WERI-Rb-1 (cell line): ENCODE measurements around the gene OR8S1.
"Not testable (repeated sequence)": the region's sequence is repeated elsewhere in the genome, so short reads cannot be mapped to it uniquely, and the experiment has no call there.

Source experiments
- DNase-seq: peaks from one replicate; pipeline ENCODE4 v3.0.0-alpha.2; 2020
- H3K27ac ChIP-seq: fragments of 250-450 bp; sonication (Bioruptor Pico); 2 replicates; pipeline ENCODE4 v1.5.1; 2020; ENCODE audit warnings: mild to moderate bottlenecking, moderate library complexity
- H3K27me3 ChIP-seq: fragments of 250-450 bp; sonication (Bioruptor Pico); 2 replicates; pipeline ENCODE4 v1.5.1; 2021; ENCODE audit warnings: mild to moderate bottlenecking, low read depth, moderate library complexity; ENCODE audit not compliant: insufficient read depth, severe bottlenecking
- H3K36me3 ChIP-seq: fragments of 250-450 bp; sonication (Bioruptor Pico); 2 replicates; pipeline ENCODE4 v1.5.1; 2020; ENCODE audit warnings: mild to moderate bottlenecking, moderate library complexity
- H3K4me3 ChIP-seq: 2 replicates; pipeline ENCODE4 v1.5.1; 2011; ENCODE audit warnings: low read depth, mild to moderate bottlenecking, control low read depth, low read length
- H3K9me3 ChIP-seq: fragments of 250-450 bp; sonication (Bioruptor Pico); 2 replicates; pipeline ENCODE4 v1.5.1; 2021; ENCODE audit warnings: mild to moderate bottlenecking, moderate library complexity; ENCODE audit not compliant: severe bottlenecking
- CTCF ChIP-seq: IDR thresholded peaks from 2 replicates; pipeline ENCODE4 v1.5.1; 2011; ENCODE audit warnings: low read depth, mild to moderate bottlenecking, control low read depth, inconsistent platforms, low read length

OR8S1 gene

GRCh38 chr12:48489012-48489411 lies 36.4 kb upstream of the OR8S1 start:
- no peak for TF ChIP-seq CTCF
- DNase-seq = no peak
- H3K27ac ChIP-seq = no peak overlapping the region

DNA sequence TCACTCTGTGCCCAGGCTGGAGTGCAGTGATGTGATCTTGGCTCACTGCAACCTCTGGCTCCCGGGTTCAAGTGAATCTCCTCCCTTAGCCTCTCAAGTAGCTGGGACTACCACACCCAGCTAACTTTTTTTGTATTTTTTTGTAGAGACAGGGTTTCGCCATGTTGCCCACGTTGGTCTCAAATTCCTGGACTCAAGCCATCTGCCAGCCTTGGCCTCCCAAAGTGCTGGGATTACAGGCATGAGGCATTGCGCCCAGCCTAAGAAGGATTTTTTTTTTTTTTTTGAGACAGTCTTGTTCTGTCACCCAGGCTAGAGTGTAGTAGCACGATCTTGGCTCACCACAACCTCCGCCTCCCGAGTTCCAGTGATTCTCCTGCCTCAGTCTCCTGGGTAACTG lies 36.0 kb upstream of the OR8S1 start:
- DNase-seq, H3K9me3 ChIP-seq, H3K27ac ChIP-seq, H3K36me3 ChIP-seq, H3K4me3 ChIP-seq: not testable (repeated sequence)
- H3K27me3 ChIP-seq = peaks cover 66% of the 10 kb centered on the region

More at GRCh38 chr12:48489012-48489411, 36.4 kb upstream of the OR8S1 start:
- H3K27me3 ChIP-seq = peaks cover 69% of the 10 kb centered on the region
- no peaks in the 10 kb centered on the region for H3K36me3 ChIP-seq
- H3K9me3 ChIP-seq = no peaks in the 10 kb centered on the region
- no peak overlapping the region for H3K4me3 ChIP-seq

GRCh38 chr12:48500281-48500680 lies 25.2 kb upstream of the OR8S1 start:
- not testable (repeated sequence) for H3K27ac ChIP-seq, H3K4me3 ChIP-seq, H3K36me3 ChIP-seq, H3K9me3 ChIP-seq, DNase-seq
- peaks cover 31% of the 10 kb centered on the region for H3K27me3 ChIP-seq

DNA sequence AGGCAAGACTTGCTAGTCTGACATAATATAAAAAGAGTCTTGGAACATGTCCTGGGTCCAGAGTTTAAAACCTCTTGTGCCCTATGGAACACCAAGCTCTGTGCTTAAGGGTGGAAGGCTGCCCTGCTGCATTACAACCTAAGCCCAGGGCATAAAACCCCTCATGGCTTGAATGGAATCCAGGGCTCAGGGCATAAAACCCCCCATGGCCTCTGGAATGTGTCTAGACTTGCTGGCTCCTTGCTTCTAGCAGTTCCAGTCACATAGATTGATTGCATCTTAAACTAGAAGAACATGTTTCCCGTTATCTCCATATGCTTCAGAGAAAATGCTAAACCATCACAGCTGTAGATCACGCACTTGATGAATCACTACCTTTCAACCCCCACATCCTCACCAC lies 18.6 kb upstream of the OR8S1 start:
- not testable (repeated sequence) for H3K4me3 ChIP-seq, H3K36me3 ChIP-seq, H3K27ac ChIP-seq, H3K9me3 ChIP-seq, DNase-seq
- peaks cover 42% of the 10 kb centered on the region for H3K27me3 ChIP-seq

DNA sequence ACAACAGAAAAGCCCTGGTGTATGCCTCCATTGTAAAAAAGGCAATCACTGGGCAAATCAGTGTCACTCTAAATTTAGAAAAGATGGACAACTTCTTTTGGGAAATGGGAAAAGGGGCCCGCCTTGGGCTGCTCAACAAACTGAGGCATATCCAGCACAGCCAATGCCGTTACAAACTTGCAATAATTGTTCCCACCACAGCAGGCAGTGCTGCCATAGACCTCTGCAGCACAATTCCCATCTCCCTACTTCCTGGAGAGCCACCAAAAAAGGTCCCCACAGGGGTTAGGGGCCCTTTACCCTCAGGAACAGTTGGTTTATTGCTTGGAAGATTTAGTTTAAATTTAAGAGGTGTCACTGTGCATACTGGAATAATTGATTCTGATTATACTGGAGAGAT lies 16.4 kb upstream of the OR8S1 start:
- Histone ChIP-seq H3K4me3 (no peak overlapping the region), H3K9me3 (no peaks in the 10 kb centered on the region), H3K36me3 (no peaks in the 10 kb centered on the region), H3K27me3 (peaks cover 40% of the 10 kb centered on the region), H3K27ac (no peak overlapping the region)
- TF ChIP-seq CTCF = no peak
- DNase-seq = no peak

DNA sequence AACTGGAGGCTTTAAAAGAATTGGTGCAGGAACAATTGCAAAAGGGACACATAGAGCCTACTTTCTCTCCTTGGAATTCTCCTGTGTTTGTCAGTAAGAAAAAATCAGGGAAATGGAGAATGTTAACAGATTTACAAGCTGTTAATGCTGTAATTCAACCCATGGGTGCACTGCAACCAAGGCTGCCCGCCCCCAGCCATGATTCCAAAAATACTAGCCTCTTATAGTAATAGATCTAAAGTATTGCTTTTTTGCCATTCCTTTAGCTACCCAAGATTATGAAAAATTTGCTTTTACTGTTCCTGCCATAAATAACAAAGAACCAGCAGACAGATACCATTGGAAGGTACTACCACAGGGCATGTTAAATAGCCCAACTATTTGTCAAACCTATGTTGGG lies 15.3 kb upstream of the OR8S1 start:
- Histone ChIP-seq H3K9me3 (no peaks in the 10 kb centered on the region), H3K27me3 (peaks cover 37% of the 10 kb centered on the region), H3K36me3 (no peaks in the 10 kb centered on the region), H3K4me3 (no peak overlapping the region), H3K27ac (no peak overlapping the region)
- DNase-seq = no peak
- no peak for TF ChIP-seq CTCF

- no peak for TF ChIP-seq CTCF
- H3K36me3 ChIP-seq = no peaks in the 10 kb centered on the region
- no peaks in the 10 kb centered on the region for H3K9me3 ChIP-seq
- H3K4me3 ChIP-seq = no peak overlapping the region
- H3K27me3 ChIP-seq = peaks cover 31% of the 10 kb centered on the region
- no peak for DNase-seq
- no peak overlapping the region for H3K27ac ChIP-seq
Observed at GRCh38 chr12:48512855-48513254, 12.6 kb upstream of the OR8S1 start.
